CMK (cell line): ENCODE measurements around the gene RNF126.
"Not testable (repeated sequence)": the region's sequence is repeated elsewhere in the genome, so short reads cannot be mapped to it uniquely, and the experiment has no call there.

Experiments used
- DNase-seq: peaks from one replicate; pipeline ENCODE4 v3.0.0-alpha.2; 2010; ENCODE audit warnings: low read depth

RNF126 gene

DNA sequence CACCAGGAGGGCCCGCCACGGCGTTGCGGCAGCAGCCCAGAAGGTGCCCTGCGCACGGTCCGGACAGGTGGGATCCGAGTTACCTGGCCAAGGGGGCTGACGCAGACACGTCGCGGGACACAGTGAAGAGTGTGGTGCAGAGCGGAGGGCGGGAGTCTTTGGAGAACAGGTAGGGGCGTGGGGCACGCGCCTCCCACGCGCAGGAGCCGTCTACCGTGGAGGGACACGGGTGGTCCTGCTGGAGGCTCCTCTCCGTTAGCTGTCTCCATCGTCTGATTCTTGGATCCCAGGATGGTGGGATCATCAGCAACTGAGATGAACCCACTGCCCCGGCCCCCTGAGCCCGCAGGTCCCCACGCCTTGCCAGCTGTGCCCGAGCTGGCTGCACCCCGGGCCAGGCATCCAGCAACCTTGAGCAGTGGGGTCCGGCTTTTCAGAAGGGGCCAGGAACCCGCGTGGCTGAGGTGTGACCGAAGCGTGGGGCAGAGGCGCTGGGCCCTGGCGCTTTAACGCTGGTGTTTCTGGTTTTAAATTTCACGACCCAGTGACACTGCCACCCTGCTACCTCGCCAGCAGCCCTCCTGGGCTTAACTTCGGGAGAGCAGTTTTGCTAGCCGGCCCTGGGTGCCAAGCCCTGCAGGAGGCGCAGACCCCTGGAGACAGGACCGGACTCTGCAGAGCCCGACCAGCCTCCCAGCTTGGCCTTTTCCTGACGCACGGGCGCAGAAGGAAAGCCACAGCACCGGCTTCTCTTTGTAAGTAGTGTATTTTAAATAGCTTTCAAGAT is 16.0 kb downstream of the RNF126 start:
- DNase-seq = no peak

- no peak for DNase-seq
These were observed 16.9 kb downstream of the RNF126 start for GRCh38 chr19:645912-646778.

DNA sequence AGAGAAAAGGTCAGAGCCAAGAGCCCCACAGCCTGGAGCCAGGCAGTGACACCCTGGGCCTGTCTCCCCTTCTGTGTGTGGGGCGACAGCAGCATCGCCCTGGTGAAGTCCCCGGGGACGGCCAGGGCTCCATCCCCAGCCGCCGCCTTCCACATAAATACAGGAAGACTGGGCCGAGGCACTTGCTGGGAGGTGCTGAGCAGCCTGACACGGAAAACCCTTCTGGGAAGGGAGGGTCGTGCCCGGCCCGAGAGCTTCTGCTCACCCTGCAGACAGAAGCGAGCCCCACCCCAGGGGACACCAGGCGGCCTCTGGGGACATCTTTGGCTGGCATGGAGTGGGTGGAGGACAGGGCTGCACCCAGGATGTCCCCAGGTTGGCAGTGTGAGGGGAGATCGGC is 18.2 kb downstream of the RNF126 start:
- no peak for DNase-seq

DNA sequence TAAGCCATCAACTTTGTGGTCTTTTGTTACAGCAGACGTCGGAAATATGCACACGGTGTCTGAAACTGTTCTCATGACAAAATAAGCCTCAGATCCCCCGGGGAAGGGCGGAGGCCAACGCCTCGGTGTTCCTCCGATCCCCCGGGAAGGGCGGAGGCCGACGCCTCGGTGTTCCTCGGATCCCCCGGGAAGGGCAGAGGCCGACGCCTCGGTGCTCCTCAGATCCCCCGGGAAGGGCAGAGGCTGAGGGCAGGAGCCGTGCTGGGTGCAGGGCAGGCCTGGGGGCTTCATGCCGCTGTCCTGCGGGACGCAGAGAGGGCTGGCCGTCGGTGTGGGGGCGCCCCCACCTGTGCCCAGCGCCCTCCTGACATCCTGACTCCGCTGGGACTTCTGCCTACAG is 18.7 kb downstream of the RNF126 start:
- DNase-seq = no peak

DNA sequence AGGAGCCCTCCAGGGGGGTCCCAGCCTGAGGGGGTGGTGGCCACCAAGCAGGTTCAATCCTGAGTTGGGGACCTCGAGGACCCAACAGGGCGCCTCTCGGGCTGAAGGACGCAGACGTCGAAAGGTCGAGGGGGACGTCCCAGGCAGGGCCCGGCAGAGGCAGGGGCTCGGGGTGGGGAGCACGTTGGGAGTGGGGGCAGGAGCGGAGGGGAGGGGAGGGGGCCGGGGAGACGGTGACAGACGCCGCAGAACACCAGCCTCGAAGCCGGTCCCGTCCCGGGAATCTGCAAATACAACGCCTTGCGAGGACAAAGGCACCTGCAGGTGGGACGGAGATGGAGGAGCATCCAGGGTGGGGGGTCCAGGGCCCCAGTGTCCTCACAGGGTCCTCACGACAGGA is 19.3 kb downstream of the RNF126 start:
- no peak for DNase-seq

- no peak for DNase-seq
These were observed 20.0 kb downstream of the RNF126 start for GRCh38 chr19:642767-643727.

- DNase-seq = no peak
These were observed 21.3 kb downstream of the RNF126 start for GRCh38 chr19:641702-642101.

DNA sequence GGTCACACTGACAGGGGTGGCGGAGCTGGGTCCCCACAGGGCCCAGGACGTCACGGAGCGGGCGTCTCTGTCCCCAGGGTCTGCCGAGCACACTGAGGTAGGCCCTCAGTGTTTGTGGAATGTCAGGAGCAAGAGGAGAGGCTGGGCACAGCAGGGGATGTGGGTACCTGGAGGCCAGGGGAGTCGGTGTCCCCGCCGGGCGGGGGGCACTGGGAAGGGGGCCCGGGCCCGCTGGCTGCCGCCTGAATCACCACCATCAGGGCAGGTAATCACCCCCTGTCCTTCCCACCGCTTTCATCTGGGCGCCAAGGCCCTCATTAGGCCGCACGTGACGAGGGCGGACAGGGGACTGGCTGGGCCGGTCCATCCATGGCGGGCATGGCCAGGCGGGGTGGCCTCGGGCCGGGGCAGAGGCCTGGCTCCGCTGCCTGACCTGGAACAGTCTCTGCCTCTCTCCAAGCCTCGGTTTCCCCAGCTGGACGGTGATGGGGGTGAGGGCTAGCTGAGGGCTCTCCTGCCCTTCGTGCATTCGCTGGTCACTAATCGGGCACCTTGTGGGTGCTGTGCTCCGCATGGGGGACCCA is 22.3 kb downstream of the RNF126 start:
- no peak for DNase-seq

GRCh38 chr19:640161-640558 is 22.9 kb downstream of the RNF126 start:
- no peak for DNase-seq

DNA sequence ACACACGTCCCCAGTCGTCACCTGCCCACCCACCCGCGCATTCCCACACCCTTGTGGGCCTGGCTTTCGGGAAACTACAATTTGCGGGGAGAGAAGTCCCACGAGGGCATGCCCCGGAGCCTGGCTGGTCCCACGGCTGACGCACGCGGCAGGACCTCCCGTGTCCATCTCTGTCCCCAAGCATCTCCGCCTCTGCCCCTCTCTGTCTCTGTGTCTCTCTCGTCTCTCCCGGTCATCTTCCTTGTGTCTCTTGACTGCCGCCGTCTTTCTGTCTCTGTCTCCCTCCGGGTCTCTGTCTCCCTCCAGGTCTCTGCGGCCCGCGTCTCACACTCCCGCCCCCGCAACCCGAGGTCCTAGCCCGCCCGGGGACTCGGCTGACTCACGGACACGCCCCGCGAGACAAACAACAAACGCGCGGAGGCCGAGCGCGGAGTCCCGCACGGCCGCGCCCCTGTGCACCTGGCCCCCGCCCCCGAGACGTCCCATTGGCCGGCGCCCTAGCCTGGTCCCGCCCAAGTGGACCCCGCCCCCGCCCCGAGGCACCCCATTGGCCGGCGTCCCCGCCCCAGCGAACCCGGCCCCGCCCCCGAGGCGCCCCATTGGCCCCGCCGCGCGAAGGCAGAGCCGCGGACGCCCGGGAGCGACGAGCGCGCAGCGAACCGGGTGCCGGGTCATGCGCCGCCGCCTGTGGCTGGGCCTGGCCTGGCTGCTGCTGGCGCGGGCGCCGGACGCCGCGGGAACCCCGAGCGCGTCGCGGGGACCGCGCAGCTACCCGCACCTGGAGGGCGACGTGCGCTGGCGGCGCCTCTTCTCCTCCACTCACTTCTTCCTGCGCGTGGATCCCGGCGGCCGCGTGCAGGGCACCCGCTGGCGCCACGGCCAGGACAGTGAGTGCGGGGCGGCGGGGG is 23.5 kb downstream of the RNF126 start, which contains the start of gene FGF22:
TSS of gene FGF22 (plus strand) at position 627 of the 908 bp plus-strand sequence. CDS start at position 674, 47 bp downstream.
- DNase-seq = peak; percentile 61

DNA sequence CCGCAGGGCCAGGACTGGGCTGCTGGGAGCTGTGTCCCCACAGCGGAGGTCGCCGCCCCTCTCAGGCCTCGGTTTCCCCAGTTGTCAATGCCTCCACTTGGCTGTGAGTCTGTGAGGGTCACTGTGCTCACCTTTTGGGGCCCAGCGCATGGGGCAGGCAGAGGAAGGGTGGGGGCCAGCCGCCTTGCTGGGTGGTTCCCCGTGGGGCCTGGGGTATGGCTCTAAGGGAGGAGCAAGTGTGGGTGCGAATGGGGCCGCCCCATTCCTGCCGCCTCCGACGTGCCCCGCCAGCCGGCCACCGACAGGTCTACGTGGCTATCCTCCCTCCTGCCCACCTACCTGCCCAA is 24.1 kb downstream of the RNF126 start:
- no peak for DNase-seq

DNA sequence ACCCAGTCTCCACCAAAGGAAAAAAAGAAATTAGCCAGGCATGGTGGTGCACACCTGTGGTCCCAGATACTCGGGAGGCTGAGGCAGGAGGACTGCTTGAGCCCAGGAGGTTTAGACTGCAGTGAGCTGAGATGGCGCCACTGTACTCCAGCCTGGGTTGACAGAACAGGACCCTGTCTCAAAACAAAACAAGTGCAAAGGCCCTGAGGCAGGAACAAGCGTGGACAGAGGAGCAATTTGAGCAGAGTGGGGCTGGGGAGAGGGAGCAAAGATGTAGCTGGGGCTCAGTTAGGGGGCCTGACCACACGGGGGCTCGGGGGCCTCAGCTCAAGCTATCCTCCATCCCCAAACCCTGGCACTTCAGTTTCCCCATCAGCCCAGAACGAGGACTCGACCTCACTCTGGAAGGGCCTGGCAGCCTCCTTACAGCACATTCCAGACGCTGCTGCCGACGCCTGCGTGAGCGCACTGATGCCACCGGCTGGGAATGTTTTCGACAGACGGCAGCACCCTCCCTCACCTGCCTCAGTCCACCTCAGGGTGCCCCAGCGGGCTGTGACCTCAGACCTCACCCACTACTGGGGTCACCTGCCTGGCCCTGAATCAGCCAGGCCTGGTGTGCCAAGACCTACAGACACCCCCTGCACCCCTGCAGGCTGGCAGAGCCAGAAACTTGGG is 27.9 kb downstream of the RNF126 start:
- no peak for DNase-seq

DNA sequence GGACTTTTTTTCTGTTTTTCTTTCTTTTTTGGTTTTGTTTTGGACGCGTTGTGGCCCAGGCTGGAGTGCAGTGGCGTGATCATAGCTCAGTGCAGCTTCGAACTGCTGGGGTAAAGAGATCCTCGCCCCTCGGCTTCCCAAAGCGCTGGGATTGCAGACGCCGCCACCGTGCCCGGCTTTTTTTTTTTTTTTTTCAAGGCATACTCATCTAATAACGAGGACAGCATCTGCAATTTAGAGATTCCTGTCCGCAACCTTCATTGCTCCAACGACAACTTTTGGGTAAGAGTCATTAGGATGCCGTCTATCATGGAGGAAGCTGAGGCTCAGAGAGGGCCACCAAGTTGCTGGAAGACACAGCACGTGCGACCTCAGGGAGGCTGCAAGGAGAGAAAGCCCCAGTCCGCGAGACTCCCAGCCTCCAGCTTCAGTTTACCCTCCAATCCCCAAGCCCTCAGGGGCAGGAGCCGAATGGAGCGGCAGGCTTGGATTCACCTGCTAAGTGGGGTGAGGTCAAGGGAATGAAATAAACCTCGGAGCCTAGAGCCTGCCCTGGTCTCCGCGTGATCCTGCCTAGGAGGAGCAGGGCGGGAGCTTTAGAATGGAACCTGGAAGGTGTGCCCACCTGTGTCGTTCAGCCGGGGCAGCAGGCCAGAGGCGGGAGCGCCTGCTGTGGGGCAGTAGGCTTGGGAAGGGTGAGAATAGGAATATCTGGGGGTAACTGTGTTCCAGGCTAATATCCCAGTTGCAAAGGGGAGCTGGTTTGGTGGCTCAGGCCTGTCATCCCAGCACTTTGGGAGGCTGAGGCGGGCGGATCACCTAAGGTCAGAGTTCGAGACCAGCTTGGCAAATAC is 29.0 kb downstream of the RNF126 start:
- DNase-seq = no peak

DNA sequence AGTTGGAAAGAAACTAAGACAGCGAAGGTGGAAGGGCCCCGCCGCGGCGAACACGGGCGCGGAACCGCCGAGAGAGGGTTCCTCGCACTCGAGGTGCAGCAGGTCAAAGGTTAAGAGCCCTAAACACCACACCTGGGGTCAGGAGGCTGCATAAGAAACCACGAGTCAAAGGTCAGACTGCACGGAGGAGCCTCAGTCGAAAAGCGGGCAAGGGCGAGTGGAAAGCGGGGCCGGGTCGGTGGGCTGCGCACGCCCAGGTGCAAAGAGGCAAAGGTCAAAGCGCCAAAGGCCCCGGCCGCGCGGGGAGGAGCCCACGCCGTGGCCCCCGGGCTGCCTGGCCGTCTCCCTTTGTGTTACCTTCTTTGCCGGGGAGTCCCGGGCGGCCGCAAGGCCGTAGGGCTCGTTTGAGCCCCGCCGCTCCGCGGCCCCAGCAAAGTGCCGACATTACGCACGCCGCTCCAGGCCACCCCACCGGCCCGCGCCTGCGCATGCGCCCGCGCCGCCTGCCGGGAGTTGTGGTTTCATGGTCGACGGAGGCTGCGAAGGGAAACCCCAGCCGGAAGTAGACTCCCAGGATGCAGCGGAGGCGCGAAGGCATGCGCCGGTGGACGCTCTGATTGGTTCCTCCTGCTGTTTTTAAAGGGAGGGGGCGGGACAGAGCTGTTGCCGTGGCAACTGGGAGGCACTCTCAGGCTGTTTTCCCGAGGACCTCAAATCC is 29.8 kb downstream of the RNF126 start, which contains the start of gene POLRMT:
TSS of gene POLRMT (minus strand) at position 470 of the 718 bp plus-strand sequence. CDS start at position 445, 25 bp downstream.
- DNase-seq = peak; percentile 96

DNA sequence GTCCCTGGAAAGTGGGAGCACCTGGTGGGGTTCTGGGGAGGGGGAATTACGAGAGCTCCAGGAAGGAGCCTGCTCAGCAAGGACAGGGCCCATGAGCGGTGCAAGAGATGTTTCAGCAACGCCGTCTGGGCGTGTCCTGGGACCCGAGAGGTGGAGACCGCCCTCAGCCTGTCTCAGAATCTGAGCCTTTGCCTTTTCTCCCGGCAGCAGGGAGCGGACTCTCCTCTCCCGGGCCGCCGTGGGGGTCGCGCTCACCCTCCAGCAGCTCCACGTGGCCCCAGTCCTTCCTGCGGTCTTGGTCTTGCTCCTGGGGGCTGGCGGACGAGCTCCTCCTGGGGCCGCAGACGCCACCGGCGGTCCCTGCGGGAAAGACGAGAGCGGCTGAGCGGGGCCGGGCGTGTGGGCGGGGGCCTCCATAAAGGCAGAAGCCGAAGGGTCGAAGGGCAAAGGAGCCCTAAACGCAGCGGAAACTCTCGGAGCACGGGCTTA is 30.4 kb downstream of the RNF126 start:
- no peak for DNase-seq

GRCh38 chr19:629961-630714 is 32.9 kb downstream of the RNF126 start:
- no peak for DNase-seq

DNA sequence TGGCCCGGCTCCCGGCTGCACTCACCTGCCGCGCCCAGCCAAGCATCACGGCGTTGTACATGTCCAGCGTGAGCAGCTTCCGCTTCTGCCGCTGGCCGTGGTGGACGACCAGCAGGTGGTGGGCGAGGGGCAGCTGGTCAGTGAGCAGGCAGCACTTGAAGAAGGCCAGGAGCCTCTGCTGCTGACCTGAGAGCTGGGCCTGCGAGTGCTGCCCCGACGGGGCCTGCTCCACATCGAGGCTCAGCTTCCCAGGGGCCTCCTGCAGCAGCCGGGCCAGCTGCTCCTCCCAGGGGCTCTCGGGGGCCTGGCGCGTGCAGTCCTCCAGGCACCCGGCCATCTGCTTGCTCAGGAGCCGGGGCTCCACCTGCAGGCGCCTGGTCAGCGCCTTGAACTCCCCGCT is 33.5 kb downstream of the RNF126 start:
- DNase-seq = not testable (repeated sequence)
